ENCODE results near the gene KCNK7. TPM values are rescaled to one million over a fixed set of nuclear protein-coding genes. Genes with fewer than 3 reads are reported as not detected.

The KCNK7 gene
- total RNA-seq (2021), result 1.8 and 2.8 TPM in 2 replicates
- long read RNA-seq, result 0 reads

- WGBS (ENCODE audit: extremely low coverage, insufficient read length, low lambda C conversion rate), result no CpG with 5 or more reads among the region's 12 CpGs
- Histone ChIP-seq H2AK5ac (ENCODE audit: insufficient read length, low read length) (no peak within 1 kb of the TSS), H2AFZ (ENCODE audit: low read length) (no peak within 1 kb of the TSS), H3K4ac (ENCODE audit: low read depth, low read length) (no peak within 1 kb of the TSS), H3K56ac (ENCODE audit: insufficient read length, low read depth, low read length) (no peak within 1 kb of the TSS), H2BK120ac (ENCODE audit: low read depth, low read length, poor library complexity, severe bottlenecking) (no peak within 1 kb of the TSS), H3K23me2 (ENCODE audit: insufficient read length, low read depth, low read length, poor library complexity, severe bottlenecking) (no peaks in the 10 kb centered on the region), H3K9ac (ENCODE audit: extremely low read depth, insufficient read length, low read length) (no peak within 1 kb of the TSS), H4K8ac (replicated peaks; ENCODE audit: insufficient read length, low read depth, low read length) (no peak within 1 kb of the TSS), H3K18ac (ENCODE audit: insufficient read length, low read depth, low read length) (no peak within 1 kb of the TSS), H3K9me3 (ENCODE audit: control insufficient read depth, low read depth, low read length) (no peaks in the 10 kb centered on the region), H3T11ph (ENCODE audit: low read length) (no peak within 1 kb of the TSS), H4K91ac (ENCODE audit: insufficient read length, low read depth, low read length) (no peak within 1 kb of the TSS), H3K27me3 (ENCODE audit: insufficient read depth, low read length) (no peaks in the 10 kb centered on the region; the same call in 1 of the 2 replicates), H3K4me2 (ENCODE audit: insufficient read depth, insufficient read length, low read length) (no peak within 1 kb of the TSS), H4K5ac (ENCODE audit: insufficient read length, low read depth, low read length) (no peak within 1 kb of the TSS), H3K23ac (ENCODE audit: insufficient read length, low read depth, low read length) (no peak within 1 kb of the TSS), H3K14ac (ENCODE audit: insufficient read depth, low read length) (no peak within 1 kb of the TSS), H3K79me1 (ENCODE audit: insufficient read depth, low read depth, low read length, poor library complexity, severe bottlenecking) (no peaks in the 10 kb centered on the region), H3K4me1 (ENCODE audit: insufficient read depth, low read length) (no peaks in the 10 kb centered on the region; the same call in 1 of the 2 replicates), H2BK20ac (ENCODE audit: low read depth, low read length, poor library complexity, severe bottlenecking) (no peak within 1 kb of the TSS), H4K20me1 (ENCODE audit: control insufficient read depth, insufficient read depth, insufficient read length) (no peaks in the 10 kb centered on the region), H2BK12ac (ENCODE audit: insufficient read length, low read depth, low read length) (no peak within 1 kb of the TSS), H2BK5ac (ENCODE audit: insufficient read length, low read length) (no peak within 1 kb of the TSS), H2BK15ac (ENCODE audit: low read depth, low read length) (no peak within 1 kb of the TSS), H3K27ac (ENCODE audit: insufficient read length, low read depth, low read length) (no peak within 1 kb of the TSS), H3K79me2 (ENCODE audit: insufficient read depth, low read length) (no peaks in the 10 kb centered on the region)
- H3K27ac Mint-ChIP-seq, result no peak within 1 kb of the TSS
- H3K27me3 Mint-ChIP-seq (ENCODE audit: low read depth), result peaks cover 29% of the 10 kb centered on the region
- TF ChIP-seq CTCF (conservative IDR thresholded peaks at IDR 0.05), result no peak
- peaks cover 4 to 16% (median 6%) of the 10 kb centered on the region in 3 experiments; a peak in 6 of 7 replicates for H3K36me3 Mint-ChIP-seq (ENCODE audit: insufficient read depth in 1 of 3, low read depth in 3 of 3)
- no peak for DNase-seq
- no peaks in the 10 kb centered on the region for H3K9me3 Mint-ChIP-seq
- peaks cover 8 to 12% of the 10 kb centered on the region in 2 experiments for H3K4me1 Mint-ChIP-seq
- H3K4me3 Mint-ChIP-seq, result no peak within 1 kb of the TSS; a peak in 1 of 5 replicates
These were observed at the start of gene KCNK7 for GRCh38 chr11:65595543-65596281. Gene KCNK7, minus strand, starts transcription at chr11:65595800. Its CDS starts 28 bp downstream, at chr11:65595772.
